Stimulated activated CD4-positive, alpha-beta T cell treated with anti-CD3 and anti-CD28 coated beads, TNF-alpha, amount 100 ng/mL, for 4 hours (primary cell): ENCODE data around the gene KCNQ5.
"Not testable (repeated sequence)": the region's sequence is repeated elsewhere in the genome, so short reads cannot be mapped to it uniquely, and the experiment has no call there.

Source experiments
- DNase-seq, 3 experiments: peaks; one replicate each; pipeline ENCODE4 v3.0.0-alpha.2; 2020; ENCODE audit warnings: low read depth in 3 of 3

The KCNQ5 gene

GRCh38 chr6:72952808-72953630 is 331.2 kb downstream of the KCNQ5 start:
- no peak for DNase-seq

GRCh38 chr6:72953971-72954381 is 332.1 kb downstream of the KCNQ5 start:
- DNase-seq = no peak

DNA sequence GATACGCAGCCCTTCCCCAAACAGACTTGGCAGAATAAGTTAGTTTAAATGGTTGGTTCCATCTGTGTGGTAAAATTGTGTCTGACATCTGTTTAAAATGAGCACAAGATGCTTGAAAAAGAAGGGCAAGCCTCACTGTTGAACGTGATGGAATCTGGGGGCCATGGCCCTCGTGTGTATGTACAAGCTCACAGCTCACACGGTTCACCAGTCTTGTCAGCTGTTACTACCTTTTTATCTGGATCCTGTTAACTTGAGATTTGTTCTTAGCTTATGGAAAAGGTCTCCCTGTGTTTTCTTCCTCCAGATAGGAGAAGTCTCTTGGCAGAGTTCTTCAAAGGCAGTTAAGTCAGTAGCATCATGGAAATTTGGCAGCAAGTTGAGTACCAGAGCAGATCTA is 332.9 kb downstream of the KCNQ5 start:
- DNase-seq = no peak

- no peak for DNase-seq
Observed at GRCh38 chr6:72955666-72956065, 333.8 kb downstream of the KCNQ5 start.

- DNase-seq = no peak
Observed at GRCh38 chr6:72956272-72956671, 334.4 kb downstream of the KCNQ5 start.

DNA sequence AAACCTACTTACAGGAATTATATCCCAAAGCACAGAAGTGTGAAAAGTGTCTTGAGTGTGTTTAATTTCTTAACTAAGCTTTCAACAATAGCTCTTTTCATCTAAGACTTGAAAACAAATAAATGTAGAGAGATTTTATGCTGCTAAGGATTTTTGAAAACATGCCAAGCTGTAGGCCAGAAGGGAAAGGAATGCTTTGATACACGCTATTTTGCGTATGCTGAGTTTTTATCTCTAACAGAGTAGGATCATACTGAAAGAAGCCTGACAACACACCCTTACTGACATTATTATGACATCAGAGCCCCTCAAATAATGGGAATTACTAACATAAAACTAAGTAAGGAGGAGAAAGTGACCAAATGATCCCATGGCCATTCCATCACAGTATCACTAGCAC is 338.0 kb downstream of the KCNQ5 start:
- DNase-seq = no peak

- DNase-seq = no peak
Observed at GRCh38 chr6:72963946-72964345, 342.1 kb downstream of the KCNQ5 start.

GRCh38 chr6:72966628-72967280 is 344.9 kb downstream of the KCNQ5 start:
- DNase-seq = no peak

GRCh38 chr6:72967329-72967728 is 345.5 kb downstream of the KCNQ5 start:
- DNase-seq = no peak

DNA sequence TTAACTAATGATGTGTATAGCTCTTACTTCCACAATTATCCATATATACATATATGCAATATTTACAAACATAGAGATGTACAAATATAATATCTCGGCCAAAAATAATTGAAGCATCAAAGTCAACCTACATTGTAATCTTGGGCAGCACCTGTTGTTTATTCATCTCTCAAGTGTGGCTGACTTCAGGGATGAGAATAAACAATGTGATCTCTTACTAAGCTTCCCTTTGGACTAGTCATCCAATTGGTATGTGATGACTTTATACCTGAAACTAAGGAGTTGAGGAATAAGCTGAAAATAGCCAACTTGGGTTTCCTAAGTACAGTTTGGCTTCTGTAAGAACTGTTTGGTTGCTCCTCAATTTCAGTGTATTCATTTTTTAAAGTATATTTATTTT is 346.8 kb downstream of the KCNQ5 start:
- no peak for DNase-seq

DNA sequence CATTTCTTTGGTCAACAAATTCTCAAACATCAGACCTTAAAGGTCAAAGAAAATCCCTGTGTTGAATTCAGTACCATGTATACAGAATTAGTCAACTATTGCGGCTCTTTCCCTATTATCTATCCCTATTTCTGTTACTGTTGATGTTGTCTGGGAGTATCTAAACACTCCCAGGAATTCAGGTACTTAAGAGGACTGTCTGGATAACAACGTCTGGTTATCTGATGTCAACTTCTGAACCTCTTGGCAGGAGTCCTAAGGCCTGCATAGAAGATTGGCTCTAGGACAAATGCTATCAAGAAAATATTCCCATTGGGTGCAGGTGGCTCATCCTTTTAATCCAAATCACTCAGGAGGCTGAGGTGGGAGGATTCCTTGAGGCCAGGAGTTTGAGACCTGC is 347.8 kb downstream of the KCNQ5 start:
- no peak for DNase-seq

DNA sequence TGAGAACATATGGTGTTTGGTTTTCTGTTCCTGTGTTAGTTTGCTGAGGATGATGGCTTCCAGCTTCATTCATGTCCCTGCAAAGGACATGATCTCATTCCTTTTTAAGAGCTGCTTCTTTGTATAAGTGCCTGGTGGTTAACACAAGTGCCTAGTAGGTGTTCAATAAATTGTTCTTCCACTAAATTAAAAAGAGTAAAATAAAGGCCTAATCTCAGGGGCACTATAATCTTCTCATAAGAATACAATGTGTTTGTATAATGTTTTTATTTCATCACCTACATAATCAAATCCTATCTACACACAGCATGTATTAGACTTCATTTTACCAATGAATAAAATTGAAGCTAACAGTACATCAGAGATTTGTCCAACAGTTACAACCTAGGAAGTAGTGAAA is 350.7 kb downstream of the KCNQ5 start:
- no peak for DNase-seq

DNA sequence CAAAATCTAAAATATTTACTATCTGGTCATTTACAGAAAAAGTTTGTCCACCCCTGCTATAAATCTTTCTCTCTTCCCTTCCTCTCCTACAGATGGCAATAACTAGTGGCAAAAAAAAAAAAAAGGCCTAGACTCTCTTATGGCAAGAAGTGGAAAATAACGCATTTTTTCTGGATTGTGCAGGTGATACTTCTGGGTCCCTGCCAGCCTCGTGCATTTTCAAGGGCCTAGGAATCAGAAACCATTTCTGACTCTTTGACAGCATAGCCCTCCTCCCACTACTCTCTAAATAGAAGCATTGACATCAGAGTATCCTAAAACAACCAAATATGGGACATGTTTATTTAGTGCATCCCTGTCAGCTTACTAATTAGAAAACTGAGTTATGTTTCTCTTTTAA is 352.4 kb downstream of the KCNQ5 start:
- DNase-seq = no peak

DNA sequence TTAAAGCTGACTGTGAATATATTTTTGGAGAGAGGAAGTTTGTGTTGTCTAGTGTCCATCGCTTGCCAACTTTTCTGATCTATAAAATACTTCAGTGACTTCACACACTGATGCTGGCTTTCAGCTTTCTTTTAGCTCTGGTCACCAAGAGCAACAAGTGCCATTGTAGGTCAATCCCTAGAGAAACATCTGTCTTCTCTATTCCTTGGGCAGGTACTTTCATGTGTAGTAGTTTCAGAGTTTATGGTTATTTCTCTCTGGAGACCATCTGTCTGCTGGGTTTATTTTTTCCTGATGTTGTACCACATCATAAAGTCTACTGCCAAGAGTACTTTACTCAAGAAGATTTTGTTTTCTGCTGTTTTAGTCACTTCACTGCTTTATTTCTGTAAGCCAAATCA is 353.5 kb downstream of the KCNQ5 start:
- no peak for DNase-seq

DNA sequence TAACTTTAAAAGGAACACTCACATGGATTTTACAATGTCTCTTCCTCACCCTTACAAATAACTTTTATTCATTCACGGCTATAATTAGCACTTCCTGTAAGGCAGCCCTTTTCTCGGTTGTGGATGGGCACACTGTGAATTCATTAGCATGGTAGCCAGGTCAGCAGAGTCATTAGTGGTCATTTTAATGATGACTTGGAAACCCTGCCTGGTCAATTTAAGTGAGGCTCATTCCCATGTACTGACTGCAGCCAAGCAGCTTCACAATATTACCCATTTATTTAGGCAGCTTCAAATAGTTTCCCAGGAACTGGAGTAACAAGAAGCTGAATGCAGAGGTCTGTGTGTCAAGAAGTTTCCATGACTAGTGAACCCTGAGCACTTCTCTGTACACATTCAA is 354.6 kb downstream of the KCNQ5 start:
- no peak for DNase-seq

DNA sequence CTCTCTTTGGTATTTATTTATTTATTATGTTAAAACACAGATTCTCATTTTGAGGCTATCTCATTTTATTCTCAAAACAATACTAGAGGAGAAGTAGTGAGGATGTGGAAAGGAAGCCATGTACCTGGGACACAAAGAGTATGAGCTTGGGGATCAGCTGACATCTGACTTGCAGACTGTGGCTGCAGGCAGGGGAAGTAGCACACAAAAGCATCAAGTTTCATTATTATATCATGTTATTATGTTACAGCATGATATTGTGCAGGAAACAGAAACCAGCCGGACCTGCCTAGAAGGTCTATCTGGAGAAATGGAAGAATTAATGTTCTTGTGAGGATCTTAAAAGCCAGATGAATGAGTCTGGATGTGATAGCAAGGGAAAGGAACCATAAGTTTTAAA is 355.2 kb downstream of the KCNQ5 start:
- DNase-seq = no peak

GRCh38 chr6:72978808-72979207 is 356.9 kb downstream of the KCNQ5 start:
- DNase-seq = not testable (repeated sequence)

DNA sequence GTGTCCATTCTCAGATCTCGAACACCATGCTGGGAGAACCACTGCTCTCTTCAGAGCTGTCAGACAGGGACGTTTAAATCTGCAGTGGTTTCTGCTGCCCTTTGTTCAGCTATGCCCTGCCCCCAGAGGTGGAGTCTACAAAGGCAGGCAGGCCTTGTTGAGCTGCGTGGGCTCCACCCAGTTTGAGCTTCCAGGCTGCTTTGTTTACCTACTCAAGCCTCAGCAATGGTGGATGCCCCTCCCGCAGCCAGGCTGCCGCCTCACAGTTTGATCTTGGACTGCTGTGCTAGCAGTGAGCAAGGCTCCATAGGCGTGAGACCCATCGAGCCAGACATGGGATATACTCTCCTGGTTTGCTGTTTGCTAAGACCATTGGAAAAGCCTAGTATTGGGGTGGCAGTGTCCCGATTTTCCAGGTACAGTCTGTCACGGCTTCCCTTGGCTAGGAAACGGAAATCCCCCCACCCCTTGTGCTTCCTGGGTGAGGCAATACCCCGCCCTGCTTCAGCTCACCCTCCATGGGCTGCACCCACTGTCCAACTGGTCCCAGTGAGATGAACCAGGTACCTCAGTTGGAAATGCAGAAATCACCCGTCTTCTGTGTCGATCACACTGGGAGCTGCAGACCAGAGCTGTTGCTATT is 362.4 kb downstream of the KCNQ5 start:
- DNase-seq = not testable (repeated sequence)

DNA sequence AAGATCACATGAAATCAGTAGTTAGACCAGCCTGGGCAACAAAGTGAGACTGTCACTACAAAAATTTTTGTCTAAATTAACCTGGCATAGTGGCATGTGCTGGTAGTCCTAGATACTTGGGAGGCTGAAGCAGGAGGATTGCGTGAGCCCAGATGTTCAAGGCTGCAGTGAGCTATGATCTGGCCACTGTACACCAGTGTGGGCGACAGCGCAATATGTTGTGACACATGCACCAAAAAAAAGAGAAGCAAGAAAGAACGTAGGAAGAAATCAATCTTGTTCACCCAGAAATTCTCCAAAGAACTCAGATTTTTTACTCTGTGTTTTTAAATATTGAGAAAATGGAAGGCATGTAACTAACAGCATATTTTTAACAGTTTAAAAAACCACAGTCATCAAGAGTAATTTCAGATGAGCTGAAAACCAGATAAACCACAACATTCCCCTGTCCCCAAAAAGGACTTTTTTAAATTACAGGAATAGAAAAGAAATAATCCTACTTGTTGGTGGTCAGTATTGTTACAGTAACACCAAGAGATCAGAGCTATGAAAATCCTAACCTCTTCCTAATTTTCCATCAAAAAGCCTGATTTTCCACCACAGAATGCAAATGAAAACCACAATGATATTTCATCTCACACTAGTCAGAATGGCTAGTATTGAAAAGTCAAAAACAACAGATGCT is 363.3 kb downstream of the KCNQ5 start:
- DNase-seq = no peak

- no peak for DNase-seq
Observed at GRCh38 chr6:72987301-72987700, 365.4 kb downstream of the KCNQ5 start.

GRCh38 chr6:72999995-73000394 is 378.1 kb downstream of the KCNQ5 start:
- DNase-seq = no peak

- no peak for DNase-seq
Observed at GRCh38 chr6:73000460-73000859, 378.6 kb downstream of the KCNQ5 start.
